H1 (cell line): ENCODE measurements around the gene ASH1L. TPM values are rescaled to one million over a fixed set of nuclear protein-coding genes. Genes with fewer than 3 reads are reported as not detected.

Source experiments
- CTCF ChIA-PET: fragments of 300-600 bp; sonication (Branson Sonifier 250); formaldehyde crosslinking; loops from one replicate; lab custom pipeline; 2021; ENCODE audit not compliant: partially characterized antibody; lab: Charles Lee
- POLR2A ChIA-PET: fragments of 300-600 bp; sonication (Branson Sonifier 250); formaldehyde crosslinking; loops from one replicate; lab custom pipeline; 2021; ENCODE audit warnings: inconsistent platforms; ENCODE audit not compliant: partially characterized antibody; lab: Charles Lee
- DNase-seq, 2 experiments: peaks; one replicate each; pipeline versions ENCODE4 v3.0.0 to v3.0.0-alpha.2; 2010 to 2022; ENCODE audit warnings: low spot score in 2 of 2, low read depth in 1 of 2, mixed read lengths in 1 of 2
- FAIRE-seq: peaks from 2 replicates; lab custom pipeline; 2011; peaks lifted over from hg19 to GRCh38; lab: Jason Lieb, UNC
- H2AFZ ChIP-seq: 2 replicates; pipeline ENCODE4 v1.8.1; 2012; ENCODE audit warnings: low read length, inconsistent platforms
- H2AK5ac ChIP-seq: 2 replicates; pipeline ENCODE4 v1.6.1; 2013; ENCODE audit warnings: low read depth, low read length
- H2BK120ac ChIP-seq: replicated peaks from 2 replicates; pipeline ENCODE3; 2013; ENCODE audit warnings: low read depth, low read length, inconsistent platforms
- H2BK12ac ChIP-seq: 2 replicates; pipeline ENCODE4 v1.6.1; 2013; ENCODE audit warnings: low read depth, low read length
- H2BK15ac ChIP-seq: 2 replicates; pipeline ENCODE4 v1.6.1; 2013; ENCODE audit warnings: low read length
- H2BK20ac ChIP-seq: 2 replicates; pipeline ENCODE4 v1.6.1; 2013; ENCODE audit warnings: low read length
- H2BK5ac ChIP-seq: 2 replicates; pipeline ENCODE4 v1.6.1; 2013; ENCODE audit warnings: low read depth, low read length
- H3K14ac ChIP-seq: 2 replicates; pipeline ENCODE4 v1.6.1; 2013; ENCODE audit warnings: inconsistent platforms; ENCODE audit not compliant: insufficient read length
- H3K18ac ChIP-seq: 2 replicates; pipeline ENCODE4 v1.6.1; 2013; ENCODE audit warnings: low read length; ENCODE audit errors: extremely low read depth
- H3K23ac ChIP-seq: 2 replicates; pipeline ENCODE4 v1.6.1; 2013; ENCODE audit warnings: inconsistent platforms; ENCODE audit not compliant: insufficient read length
- H3K23me2 ChIP-seq: 2 replicates; pipeline ENCODE4 v1.6.1; 2013; ENCODE audit warnings: low read depth, low read length
- H3K27ac ChIP-seq: 2 replicates; pipeline ENCODE4 v1.6.1; 2011; ENCODE audit warnings: low read depth, low read length, inconsistent platforms
- H3K27me3 ChIP-seq, 4 experiments: replicated peaks in 1 of 4; 1 replicate in 1 of 4; 2 replicates in 3 of 4; pipeline versions ENCODE4 v1.6.1 to v1.8.1; 2011 to 2013; ENCODE audit warnings: low read length in 3 of 4, mild to moderate bottlenecking in 3 of 4, inconsistent platforms in 2 of 4, mixed read lengths in 2 of 4, moderate library complexity in 1 of 4; ENCODE audit not compliant: control insufficient read depth in 3 of 4, insufficient read depth in 3 of 4; ENCODE audit errors: extremely low read depth in 1 of 4
- H3K36me3 ChIP-seq, 4 experiments: 2 replicates each; pipeline versions ENCODE4 v1.6.1 to v1.8.1; 2011 to 2013; ENCODE audit warnings: mild to moderate bottlenecking in 4 of 4, low read length in 3 of 4, moderate library complexity in 2 of 4, control low read depth in 1 of 4, inconsistent platforms in 1 of 4; ENCODE audit not compliant: insufficient read depth in 4 of 4, control insufficient read depth in 2 of 4
- H3K4ac ChIP-seq: replicated peaks from 2 replicates; pipeline ENCODE3; 2013; ENCODE audit warnings: low read length, low read depth, mixed read lengths, inconsistent platforms; ENCODE audit not compliant: insufficient read length
- H3K4me1 ChIP-seq, 4 experiments: replicated peaks in 1 of 4; 1 replicate in 1 of 4; 2 replicates in 3 of 4; pipeline versions ENCODE4 v1.6.1 to v1.8.1; 2011 to 2013; ENCODE audit warnings: low read length in 3 of 4, inconsistent platforms in 2 of 4, mixed read lengths in 1 of 4; ENCODE audit not compliant: insufficient read depth in 4 of 4, control insufficient read depth in 3 of 4
- H3K4me2 ChIP-seq, 2 experiments: 2 replicates each; pipeline versions ENCODE4 v1.6.1 to v1.8.1; 2011 to 2013; ENCODE audit warnings: low read depth in 2 of 2, low read length in 2 of 2, control low read depth in 1 of 2, inconsistent platforms in 1 of 2, mild to moderate bottlenecking in 1 of 2; ENCODE audit not compliant: insufficient read depth in 1 of 2
- H3K4me3 ChIP-seq, 4 experiments: fragments of 200-600, 300-600 bp in 1 of 4; sonication (generic), shearing (Covaris generic), sonication (Bioruptor Twin) in 1 of 4; 2 replicates each; pipeline versions ENCODE4 v1.5.1 to v1.8.1; 2011 to 2016; ENCODE audit warnings: low read length in 4 of 4, low read depth in 3 of 4, control low read depth in 2 of 4, inconsistent platforms in 2 of 4, mild to moderate bottlenecking in 2 of 4, mixed read lengths in 1 of 4, moderate library complexity in 1 of 4; ENCODE audit not compliant: insufficient read depth in 2 of 4; ENCODE audit errors: extremely low read depth in 1 of 4
- H3K56ac ChIP-seq: replicated peaks from 2 replicates; pipeline ENCODE3; 2013; ENCODE audit warnings: low read depth, mild to moderate bottlenecking, mixed read lengths, low read length, inconsistent platforms; ENCODE audit not compliant: insufficient read length
- H3K79me1 ChIP-seq: 2 replicates; pipeline ENCODE4 v1.6.1; 2013; ENCODE audit warnings: low read depth, low read length, control low read depth
- H3K79me2 ChIP-seq, 2 experiments: 2 replicates each; pipeline versions ENCODE4 v1.6.1 to v1.8.1; 2012 to 2013; ENCODE audit warnings: low read length in 2 of 2, mild to moderate bottlenecking in 2 of 2, inconsistent platforms in 1 of 2; ENCODE audit not compliant: insufficient read depth in 2 of 2, control insufficient read depth in 1 of 2
- H3K9ac ChIP-seq, 4 experiments: replicated peaks in 1 of 4; 1 replicate in 1 of 4; 2 replicates in 3 of 4; pipeline versions ENCODE4 v1.6.1 to v1.8.1; 2011 to 2013; ENCODE audit warnings: low read depth in 3 of 4, low read length in 3 of 4, control low read depth in 2 of 4, mild to moderate bottlenecking in 2 of 4, moderate library complexity in 2 of 4, inconsistent platforms in 1 of 4; ENCODE audit errors: extremely low read depth in 1 of 4
- H3K9me3 ChIP-seq, 2 experiments: 2 replicates each; pipeline versions ENCODE4 v1.6.1 to v1.8.1; 2012 to 2013; ENCODE audit warnings: mild to moderate bottlenecking in 2 of 2, moderate library complexity in 2 of 2, control low read depth in 1 of 2, inconsistent platforms in 1 of 2, low read depth in 1 of 2, low read length in 1 of 2, mixed read lengths in 1 of 2; ENCODE audit not compliant: insufficient read depth in 2 of 2
- H4K20me1 ChIP-seq, 2 experiments: replicated peaks in 1 of 2; 2 replicates each; pipeline versions ENCODE3 to v1.8.1; 2011 to 2013; ENCODE audit warnings: inconsistent platforms in 2 of 2, low read length in 2 of 2, mild to moderate bottlenecking in 1 of 2; ENCODE audit not compliant: insufficient read depth in 2 of 2, control insufficient read depth in 1 of 2
- H4K5ac ChIP-seq: 2 replicates; pipeline ENCODE4 v1.6.1; 2013; ENCODE audit warnings: low read length, low read depth, mixed read lengths, inconsistent platforms; ENCODE audit not compliant: insufficient read length
- H4K8ac ChIP-seq: 2 replicates; pipeline ENCODE4 v1.8.0; 2013; ENCODE audit warnings: mild to moderate bottlenecking, moderate library complexity, low read length, inconsistent platforms; ENCODE audit not compliant: insufficient read depth; ENCODE audit errors: extremely low read depth
- H4K91ac ChIP-seq: replicated peaks from 2 replicates; pipeline ENCODE3; 2013; ENCODE audit warnings: low read length, mixed read lengths, inconsistent platforms; ENCODE audit not compliant: insufficient read length
- ASH2L ChIP-seq: fragments of 200-600, 300-600 bp; sonication (generic); IDR thresholded peaks from one replicate; pipeline ENCODE4 v1.7.1; 2017; ENCODE audit warnings: low read length
- BACH1 ChIP-seq: IDR thresholded peaks from 2 replicates; pipeline ENCODE4 v1.6.1; 2012; ENCODE audit warnings: low read length, improper control_type of control experiment
- BRCA1 ChIP-seq: IDR thresholded peaks from 2 replicates; pipeline ENCODE4 v1.6.1; 2012; ENCODE audit warnings: low read depth, low read length, improper control_type of control experiment
- CBX8 ChIP-seq: fragments of 300-800, 300-1000 bp; sonication (generic); IDR thresholded peaks from 2 replicates; pipeline ENCODE4 v1.7.1; 2016; ENCODE audit warnings: low read depth, low read length, borderline replicate concordance
- CHD1 ChIP-seq: IDR thresholded peaks from 2 replicates; pipeline ENCODE4 v1.6.1; 2012; ENCODE audit warnings: low read depth, low read length, improper control_type of control experiment
- EP300 ChIP-seq, 2 experiments: IDR thresholded peaks; 1 replicate in 1 of 2; 2 replicates in 1 of 2; pipeline ENCODE4 v1.6.1; 2011 to 2012; ENCODE audit warnings: low read depth in 2 of 2, low read length in 2 of 2, mild to moderate bottlenecking in 2 of 2, borderline replicate concordance in 1 of 2, inconsistent platforms in 1 of 2, moderate library complexity in 1 of 2
- GTF2F1 ChIP-seq: IDR thresholded peaks from 2 replicates; pipeline ENCODE4 v1.6.1; 2012; ENCODE audit warnings: low read depth, low read length, improper control_type of control experiment, borderline replicate concordance
- JUND ChIP-seq: IDR thresholded peaks from 2 replicates; pipeline ENCODE4 v1.6.1; 2011; ENCODE audit warnings: mild to moderate bottlenecking, improper control_type of control experiment, low read length
- MAX ChIP-seq: IDR thresholded peaks from 2 replicates; pipeline ENCODE4 v1.6.1; 2012; ENCODE audit warnings: inconsistent platforms
- POLR2A ChIP-seq, 2 experiments: IDR thresholded peaks; 1 replicate in 1 of 2; 2 replicates in 1 of 2; pipeline ENCODE4 v1.6.1; 2011; ENCODE audit warnings: low read depth in 2 of 2, low read length in 2 of 2, mild to moderate bottlenecking in 2 of 2; ENCODE audit errors: control extremely low read depth in 1 of 2
- RBBP5 ChIP-seq: IDR thresholded peaks from 2 replicates; pipeline ENCODE4 v1.7.1; 2012; ENCODE audit warnings: low read depth, mild to moderate bottlenecking, inconsistent platforms, low read length, moderate library complexity, borderline replicate concordance
- RXRA ChIP-seq: IDR thresholded peaks from 2 replicates; pipeline ENCODE4 v1.6.1; 2011; ENCODE audit warnings: low read depth, mild to moderate bottlenecking, low read length, moderate library complexity; ENCODE audit not compliant: insufficient read depth
- SP2 ChIP-seq: IDR thresholded peaks from 2 replicates; pipeline ENCODE4 v1.6.1; 2012; ENCODE audit warnings: mild to moderate bottlenecking, low read length, inconsistent platforms
- YY1 ChIP-seq: IDR thresholded peaks from 2 replicates; pipeline ENCODE4 v1.6.1; 2011; ENCODE audit warnings: low read depth, mild to moderate bottlenecking, low read length
- WGBS, 2 experiments: shearing (Covaris generic) in 1 of 2; methylation state at CpG; one replicate each; pipeline versions ENCODE4 v1.1.6 to v1.1.7; 2013 to 2015; ENCODE audit warnings: low lambda C conversion rate in 2 of 2, mixed read lengths in 2 of 2, inconsistent platforms in 1 of 2, low coverage in 1 of 2, missing lambda C conversion rate in 1 of 2; ENCODE audit not compliant: insufficient replicate concordance in 2 of 2, insufficient coverage in 1 of 2, insufficient read length in 1 of 2; ENCODE audit errors: extremely low coverage in 1 of 2, missing lambda C conversion rate in 1 of 2; 5-methylcytosine and 5-hydroxymethylcytosine counted together
- polyA plus RNA-seq, 7 experiments: library from polyadenylated mRNA; depleted of rRNA in 3 of 7; stranded (reverse) in 5 of 7; unstranded in 2 of 7; fragments of >200 nt in 5 of 7; fragments of 200-250 nt in 2 of 7; gene quantifications; 1 replicate in 5 of 7; 2 replicates in 1 of 7; 4 replicates in 1 of 7; pipeline versions ENCODE4 v1.2.1 to v1.2.3, GENCODE V29; 2011 to 2013; ENCODE audit warnings: missing spikeins in 2 of 7, mixed read lengths in 2 of 7
- total RNA-seq: library from RNA; stranded (reverse); fragmentation: NEBNext Ultra II Directional; extraction: Animal tissue kit (Norgen Biotek cat#: 25700); gene quantifications from 2 replicates; pipeline ENCODE4 v1.2.1, GENCODE V29; 2021

ASH1L gene
- total and polyA plus RNA-seq, 2 of the 8 experiments (the other 6 are each of a cell fraction or from before 2014, with no cell fraction given), result 7.5 to 27.6 TPM

GRCh38 chr1:155466617-155466972, 96.0 kb downstream of the ASH1L start:
- H3K4me2 ChIP-seq, result no peak overlapping the region
- H4K8ac ChIP-seq, result no peak overlapping the region
- no peak overlapping the region for H3K27ac ChIP-seq
- H3K4me3 ChIP-seq, result no peak overlapping the region
- no peak overlapping the region for H4K91ac ChIP-seq
- no peaks in the 10 kb centered on the region for H3K4me1 ChIP-seq
- TF ChIP-seq MAX, result no peak
- TF ChIP-seq RXRA, result no peak
- no peak for TF ChIP-seq RBBP5
- no peak for TF ChIP-seq POLR2A (IDR thresholded peaks at IDR 0.05; ENCODE audit: control extremely low read depth in 1 of 2, low read depth in 2 of 2, low read length in 2 of 2)
- no peak for TF ChIP-seq ASH2L
- TF ChIP-seq BRCA1, result no peak
- TF ChIP-seq JUND, result no peak
- TF ChIP-seq SP2, result no peak
- no peak for TF ChIP-seq YY1
- no peak for TF ChIP-seq CHD1
- TF ChIP-seq CBX8, result no peak
- no peak for TF ChIP-seq BACH1
- TF ChIP-seq EP300 (IDR thresholded peaks at IDR 0.05; ENCODE audit: borderline replicate concordance in 1 of 2, low read depth in 2 of 2, low read length in 2 of 2), result no peak
- no peak for TF ChIP-seq GTF2F1
- FAIRE-seq, result no peak
- H2AFZ ChIP-seq, result no peak overlapping the region
- no peaks in the 10 kb centered on the region for H3K23me2 ChIP-seq
- H2BK5ac ChIP-seq, result no peak overlapping the region
- H3K56ac ChIP-seq, result no peak overlapping the region
- H2BK15ac ChIP-seq, result no peak overlapping the region
- H3K9me3 ChIP-seq, result peaks cover 6% of the 10 kb centered on the region in 2 experiments
- no peak overlapping the region for H3K18ac ChIP-seq
- H3K4ac ChIP-seq, result no peak overlapping the region
- no peak overlapping the region for H3K23ac ChIP-seq
- CTCF ChIA-PET, result interaction anchor here (1.1 kb wide), 1 partner anchor 36 kb away, joined by 3 read pairs; no protein-coding TSS in a partner anchor
- H3K9ac ChIP-seq, result no peak overlapping the region
- WGBS, 2 experiments, result 96% methylated on average over 1 of the region's 1 CpG; no CpG with 5 or more reads in 1 of the 2 experiments
- H2BK12ac ChIP-seq, result no peak overlapping the region
- H2AK5ac ChIP-seq, result no peak overlapping the region
- H3K36me3 ChIP-seq, result peaks cover 0 to 6% (median 0%) of the 10 kb centered on the region in 4 experiments; a peak in 2 of 8 replicates
- H2BK120ac ChIP-seq, result no peak overlapping the region
- no peak for DNase-seq
- no peak overlapping the region for H3K14ac ChIP-seq
- POLR2A ChIA-PET, result no interaction called here
- no peak overlapping the region for H4K5ac ChIP-seq
- no peak overlapping the region for H2BK20ac ChIP-seq
- no peaks in the 10 kb centered on the region; a peak in 1 of 4 replicates for H3K79me2 ChIP-seq
- no peaks in the 10 kb centered on the region for H3K79me1 ChIP-seq
- no peaks in the 10 kb centered on the region for H4K20me1 ChIP-seq
- H3K27me3 ChIP-seq, result no peaks in the 10 kb centered on the region
